GM23248 (cell line): ENCODE measurements around the gene HOXA10.

ENCODE experiments used
- EZH2 ChIP-seq: fragments of 200-600 bp; sonication (generic); IDR thresholded peaks from 2 replicates; pipeline ENCODE4 v1.6.1; 2018; ENCODE audit warnings: antibody characterized with exemption, mild to moderate bottlenecking; ENCODE audit not compliant: insufficient read depth, poor library complexity, severe bottlenecking
- EZH2phosphoT487 ChIP-seq: fragments of 200-600 bp; sonication (generic); IDR thresholded peaks from 2 replicates; pipeline ENCODE4 v1.6.1; 2018; ENCODE audit warnings: antibody characterized with exemption, moderate library complexity, mild to moderate bottlenecking, low read depth; ENCODE audit not compliant: insufficient read depth

GRCh38 chr7:27154369-27154768 lies 19.8 kb downstream of the HOXA10 start:
- no peak for TF ChIP-seq EZH2
- no peak for TF ChIP-seq EZH2phosphoT487
